ENCODE results near the gene FAM13A.

- TF ChIP-seq MXI1 (IDR thresholded peaks at IDR 0.05; ENCODE audit: low read depth, low read length) (no peak), ZSCAN29 (IDR thresholded peaks at IDR 0.05) (no peak), ZNF274 (IDR thresholded peaks at IDR 0.05; ENCODE audit: insufficient read depth, insufficient read length) (no peak), SP1 (IDR thresholded peaks at IDR 0.05; ENCODE audit: low read depth, low read length) (no peak), POLR2A (IDR thresholded peaks at IDR 0.05; ENCODE audit: low read depth, low read length) (peak; percentile 74), POLR2AphosphoS5 (IDR thresholded peaks at IDR 0.05; ENCODE audit: low read length) (no peak), NBN (IDR thresholded peaks at IDR 0.05) (no peak), YY1 (IDR thresholded peaks at IDR 0.05; ENCODE audit: low read depth, low read length) (peak; percentile 86), GABPA (IDR thresholded peaks at IDR 0.05; ENCODE audit: low read depth) (no peak), MYC (IDR thresholded peaks at IDR 0.05; ENCODE audit: insufficient read depth, insufficient read length, insufficient replicate concordance, low read length, severe bottlenecking) (no peak)
- TF ChIP-seq, protein P1, sequence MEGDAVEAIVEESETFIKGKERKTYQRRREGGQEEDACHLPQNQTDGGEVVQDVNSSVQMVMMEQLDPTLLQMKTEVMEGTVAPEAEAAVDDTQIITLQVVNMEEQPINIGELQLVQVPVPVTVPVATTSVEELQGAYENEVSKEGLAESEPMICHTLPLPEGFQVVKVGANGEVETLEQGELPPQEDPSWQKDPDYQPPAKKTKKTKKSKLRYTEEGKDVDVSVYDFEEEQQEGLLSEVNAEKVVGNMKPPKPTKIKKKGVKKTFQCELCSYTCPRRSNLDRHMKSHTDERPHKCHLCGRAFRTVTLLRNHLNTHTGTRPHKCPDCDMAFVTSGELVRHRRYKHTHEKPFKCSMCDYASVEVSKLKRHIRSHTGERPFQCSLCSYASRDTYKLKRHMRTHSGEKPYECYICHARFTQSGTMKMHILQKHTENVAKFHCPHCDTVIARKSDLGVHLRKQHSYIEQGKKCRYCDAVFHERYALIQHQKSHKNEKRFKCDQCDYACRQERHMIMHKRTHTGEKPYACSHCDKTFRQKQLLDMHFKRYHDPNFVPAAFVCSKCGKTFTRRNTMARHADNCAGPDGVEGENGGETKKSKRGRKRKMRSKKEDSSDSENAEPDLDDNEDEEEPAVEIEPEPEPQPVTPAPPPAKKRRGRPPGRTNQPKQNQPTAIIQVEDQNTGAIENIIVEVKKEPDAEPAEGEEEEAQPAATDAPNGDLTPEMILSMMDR (IDR thresholded peaks at IDR 0.05 in 2 of 3, conservative IDR thresholded peaks at IDR 0.05 in 1 of 3; ENCODE audit: control insufficient read depth in 2 of 3, extremely low read depth in 1 of 3, insufficient read depth in 1 of 3, low read depth in 3 of 3, low read length in 3 of 3) = no peak
- TF ChIP-seq, protein P2, sequence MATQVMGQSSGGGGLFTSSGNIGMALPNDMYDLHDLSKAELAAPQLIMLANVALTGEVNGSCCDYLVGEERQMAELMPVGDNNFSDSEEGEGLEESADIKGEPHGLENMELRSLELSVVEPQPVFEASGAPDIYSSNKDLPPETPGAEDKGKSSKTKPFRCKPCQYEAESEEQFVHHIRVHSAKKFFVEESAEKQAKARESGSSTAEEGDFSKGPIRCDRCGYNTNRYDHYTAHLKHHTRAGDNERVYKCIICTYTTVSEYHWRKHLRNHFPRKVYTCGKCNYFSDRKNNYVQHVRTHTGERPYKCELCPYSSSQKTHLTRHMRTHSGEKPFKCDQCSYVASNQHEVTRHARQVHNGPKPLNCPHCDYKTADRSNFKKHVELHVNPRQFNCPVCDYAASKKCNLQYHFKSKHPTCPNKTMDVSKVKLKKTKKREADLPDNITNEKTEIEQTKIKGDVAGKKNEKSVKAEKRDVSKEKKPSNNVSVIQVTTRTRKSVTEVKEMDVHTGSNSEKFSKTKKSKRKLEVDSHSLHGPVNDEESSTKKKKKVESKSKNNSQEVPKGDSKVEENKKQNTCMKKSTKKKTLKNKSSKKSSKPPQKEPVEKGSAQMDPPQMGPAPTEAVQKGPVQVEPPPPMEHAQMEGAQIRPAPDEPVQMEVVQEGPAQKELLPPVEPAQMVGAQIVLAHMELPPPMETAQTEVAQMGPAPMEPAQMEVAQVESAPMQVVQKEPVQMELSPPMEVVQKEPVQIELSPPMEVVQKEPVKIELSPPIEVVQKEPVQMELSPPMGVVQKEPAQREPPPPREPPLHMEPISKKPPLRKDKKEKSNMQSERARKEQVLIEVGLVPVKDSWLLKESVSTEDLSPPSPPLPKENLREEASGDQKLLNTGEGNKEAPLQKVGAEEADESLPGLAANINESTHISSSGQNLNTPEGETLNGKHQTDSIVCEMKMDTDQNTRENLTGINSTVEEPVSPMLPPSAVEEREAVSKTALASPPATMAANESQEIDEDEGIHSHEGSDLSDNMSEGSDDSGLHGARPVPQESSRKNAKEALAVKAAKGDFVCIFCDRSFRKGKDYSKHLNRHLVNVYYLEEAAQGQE (IDR thresholded peaks at IDR 0.05; ENCODE audit: low read depth, low read length) = no peak
Measured at GRCh38 chr4:88697588-88698329, 359.2 kb downstream of the FAM13A start, which contains the start of gene NAP1L5.

Measured in GM12878 (cell line).